Measurements from ENCODE around the gene MEF2C. TPM values are rescaled to one million over a fixed set of nuclear protein-coding genes. Genes with fewer than 3 reads are reported as not detected.
A peak's percentile ranks its signal among the peaks of the same experiment; 100 is the strongest.
"Not testable (repeated sequence)": the region's sequence is repeated elsewhere in the genome, so short reads cannot be mapped to it uniquely, and the experiment has no call there.

The MEF2C gene
- total RNA-seq, 1 donor from 2014 or later: 20.5 TPM

- no peak overlapping the region for H3K4me2 ChIP-seq (ENCODE audit: low read length)
- TF ChIP-seq EZH2 (IDR thresholded peaks at IDR 0.05; ENCODE audit: insufficient read depth, low read length): no peak
- TF ChIP-seq CTCF (IDR thresholded peaks at IDR 0.05; ENCODE audit: insufficient read depth, low read depth, low read length): no peak
- H3K36me3 Mint-ChIP-seq (ENCODE audit: low read depth, unreplicated experiment): peaks cover 3% of the 10 kb centered on the region
- no peaks in the 10 kb centered on the region for H4K20me1 ChIP-seq (ENCODE audit: insufficient read depth, low read length)
- no peaks in the 10 kb centered on the region for H3K27me3 ChIP-seq (ENCODE audit: insufficient read depth, low read length)
- no peak overlapping the region for H3K4me3 Mint-ChIP-seq (ENCODE audit: unreplicated experiment)
- H3K9ac ChIP-seq (ENCODE audit: low read length): no peak overlapping the region
- H2AFZ ChIP-seq (ENCODE audit: low read depth, low read length): no peak overlapping the region
- H3K36me3 ChIP-seq (ENCODE audit: insufficient read depth, low read length): peaks cover 2% of the 10 kb centered on the region
- H3K27me3 Mint-ChIP-seq (ENCODE audit: low read depth, unreplicated experiment): no peaks in the 10 kb centered on the region
- H3K4me3 ChIP-seq (ENCODE audit: insufficient read depth, low read depth, low read length): no peak overlapping the region
- H3K4me1 Mint-ChIP-seq (ENCODE audit: low read depth, unreplicated experiment): no peaks in the 10 kb centered on the region
- no peak overlapping the region for H3K27ac Mint-ChIP-seq (ENCODE audit: unreplicated experiment)
- peaks cover 2% of the 10 kb centered on the region for H3K9me3 Mint-ChIP-seq (ENCODE audit: unreplicated experiment)
- no peaks in the 10 kb centered on the region for H3K9me3 ChIP-seq (ENCODE audit: insufficient read depth, low read depth, low read length)
- no peak overlapping the region for H3K27ac ChIP-seq (ENCODE audit: low read depth, low read length)
- no peaks in the 10 kb centered on the region for H3K4me1 ChIP-seq (ENCODE audit: insufficient read depth, low read length)
- DNase-seq (ENCODE audit: low read depth) (no peak), FAIRE-seq (no peak)
- H3K79me2 ChIP-seq (ENCODE audit: insufficient read depth, low read length): no peaks in the 10 kb centered on the region
These were observed 41.3 kb upstream of the MEF2C start for GRCh38 chr5:88924330-88924657.

DNA sequence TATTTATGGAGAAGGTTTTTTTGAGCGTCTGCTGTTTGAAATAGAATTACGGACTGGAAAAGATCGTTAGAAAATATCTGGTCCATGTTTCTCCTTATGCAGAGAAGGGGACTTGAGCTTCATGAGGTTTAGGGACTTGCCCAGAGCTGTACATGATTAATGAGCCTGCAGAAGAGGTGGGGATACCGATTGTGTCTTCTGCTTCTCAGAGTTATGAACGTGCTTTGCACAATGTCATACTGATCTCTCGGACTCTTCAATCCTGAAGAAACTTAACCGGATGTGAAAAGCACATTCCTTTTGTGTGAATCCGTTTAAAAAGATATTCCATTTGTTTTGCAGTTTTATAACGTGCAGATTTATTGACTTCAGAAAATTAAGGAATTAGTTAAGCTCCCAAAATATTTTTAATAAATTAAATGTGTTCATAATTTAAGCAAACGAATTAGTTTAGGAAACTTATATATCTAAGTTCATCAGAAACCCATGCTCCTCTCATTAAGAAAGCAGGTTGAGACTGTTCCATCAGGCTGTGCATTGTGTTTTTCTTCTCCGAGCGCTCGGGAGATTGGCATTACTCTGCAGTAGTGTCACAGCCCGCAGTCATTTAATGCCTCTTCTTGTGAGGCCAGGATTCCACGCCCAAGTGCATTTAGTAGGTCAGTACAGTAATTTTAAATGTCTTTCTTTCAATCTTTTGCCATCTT is 40.8 kb upstream of the MEF2C start:
- no peaks in the 10 kb centered on the region for H3K4me1 ChIP-seq (ENCODE audit: insufficient read depth, low read length)
- peaks cover 2% of the 10 kb centered on the region for H3K9me3 Mint-ChIP-seq (ENCODE audit: unreplicated experiment)
- H3K27me3 Mint-ChIP-seq (ENCODE audit: low read depth, unreplicated experiment): no peaks in the 10 kb centered on the region
- H3K27me3 ChIP-seq (ENCODE audit: insufficient read depth, low read length): no peaks in the 10 kb centered on the region
- H3K9me3 ChIP-seq (ENCODE audit: insufficient read depth, low read depth, low read length): no peaks in the 10 kb centered on the region
- H2AFZ ChIP-seq (ENCODE audit: low read depth, low read length): no peak overlapping the region
- H3K4me1 Mint-ChIP-seq (ENCODE audit: low read depth, unreplicated experiment): no peaks in the 10 kb centered on the region
- FAIRE-seq: no peak
- H3K4me2 ChIP-seq (ENCODE audit: low read length): no peak overlapping the region
- no peak for TF ChIP-seq EZH2 (IDR thresholded peaks at IDR 0.05; ENCODE audit: insufficient read depth, low read length)
- TF ChIP-seq CTCF (IDR thresholded peaks at IDR 0.05; ENCODE audit: insufficient read depth, low read depth, low read length): no peak
- no peaks in the 10 kb centered on the region for H4K20me1 ChIP-seq (ENCODE audit: insufficient read depth, low read length)
- H3K27ac ChIP-seq (ENCODE audit: low read depth, low read length): no peak overlapping the region
- H3K36me3 ChIP-seq (ENCODE audit: insufficient read depth, low read length): peaks cover 2% of the 10 kb centered on the region
- H3K9ac ChIP-seq (ENCODE audit: low read length): no peak overlapping the region
- no peak overlapping the region for H3K27ac Mint-ChIP-seq (ENCODE audit: unreplicated experiment)
- no peak overlapping the region for H3K4me3 ChIP-seq (ENCODE audit: insufficient read depth, low read depth, low read length)
- DNase-seq (ENCODE audit: low read depth): no peak
- peaks cover 3% of the 10 kb centered on the region for H3K36me3 Mint-ChIP-seq (ENCODE audit: low read depth, unreplicated experiment)
- no peak overlapping the region for H3K4me3 Mint-ChIP-seq (ENCODE audit: unreplicated experiment)
- H3K79me2 ChIP-seq (ENCODE audit: insufficient read depth, low read length): no peaks in the 10 kb centered on the region

- not testable (repeated sequence) for FAIRE-seq; H3K4me1 Mint-ChIP-seq (ENCODE audit: low read depth, unreplicated experiment); H3K27ac Mint-ChIP-seq (ENCODE audit: unreplicated experiment); H3K4me1 ChIP-seq (ENCODE audit: insufficient read depth, low read length); H3K9me3 Mint-ChIP-seq (ENCODE audit: unreplicated experiment); H3K27ac ChIP-seq (ENCODE audit: low read depth, low read length); H3K36me3 ChIP-seq (ENCODE audit: insufficient read depth, low read length); H4K20me1 ChIP-seq (ENCODE audit: insufficient read depth, low read length); H3K4me2 ChIP-seq (ENCODE audit: low read length); H3K36me3 Mint-ChIP-seq (ENCODE audit: low read depth, unreplicated experiment); H3K4me3 Mint-ChIP-seq (ENCODE audit: unreplicated experiment); H2AFZ ChIP-seq (ENCODE audit: low read depth, low read length); H3K4me3 ChIP-seq (ENCODE audit: insufficient read depth, low read depth, low read length); H3K9ac ChIP-seq (ENCODE audit: low read length); DNase-seq (ENCODE audit: low read depth); H3K27me3 Mint-ChIP-seq (ENCODE audit: low read depth, unreplicated experiment); H3K9me3 ChIP-seq (ENCODE audit: insufficient read depth, low read depth, low read length); H3K79me2 ChIP-seq (ENCODE audit: insufficient read depth, low read length); H3K27me3 ChIP-seq (ENCODE audit: insufficient read depth, low read length)
These were observed 29.8 kb upstream of the MEF2C start for GRCh38 chr5:88912743-88913142.

DNA sequence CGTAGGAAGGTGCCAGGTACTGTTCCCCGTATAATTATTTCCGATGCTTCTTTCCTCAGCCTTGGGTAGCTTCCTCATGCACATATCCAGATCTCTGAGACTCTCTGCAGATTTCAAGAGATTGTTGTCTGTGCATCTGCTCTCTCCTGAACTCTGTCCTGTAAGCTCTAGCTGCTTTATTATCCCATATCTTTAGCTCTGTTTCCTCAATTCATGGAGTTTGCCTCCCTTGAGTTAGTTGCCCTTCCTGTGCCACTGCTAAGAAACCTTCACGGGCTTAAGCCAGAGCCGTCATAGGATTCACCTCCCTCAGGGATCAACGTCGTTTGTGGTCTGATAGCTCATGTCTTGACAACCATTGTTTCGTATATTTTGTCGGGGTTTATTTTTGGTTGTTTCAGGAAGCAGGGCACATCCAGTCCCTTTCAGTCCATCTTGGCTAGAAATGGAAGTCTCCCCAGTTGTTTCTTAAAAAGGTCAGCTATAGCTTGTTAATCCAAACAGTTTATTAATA is 28.1 kb upstream of the MEF2C start:
- not testable (repeated sequence) for H3K4me1 Mint-ChIP-seq (ENCODE audit: low read depth, unreplicated experiment); H3K27me3 Mint-ChIP-seq (ENCODE audit: low read depth, unreplicated experiment); H3K9me3 ChIP-seq (ENCODE audit: insufficient read depth, low read depth, low read length); FAIRE-seq; H3K4me3 Mint-ChIP-seq (ENCODE audit: unreplicated experiment); H3K36me3 ChIP-seq (ENCODE audit: insufficient read depth, low read length); H3K4me1 ChIP-seq (ENCODE audit: insufficient read depth, low read length); H3K36me3 Mint-ChIP-seq (ENCODE audit: low read depth, unreplicated experiment); H3K27me3 ChIP-seq (ENCODE audit: insufficient read depth, low read length); H3K79me2 ChIP-seq (ENCODE audit: insufficient read depth, low read length); H3K4me2 ChIP-seq (ENCODE audit: low read length); H2AFZ ChIP-seq (ENCODE audit: low read depth, low read length); H3K9ac ChIP-seq (ENCODE audit: low read length); H3K27ac ChIP-seq (ENCODE audit: low read depth, low read length); H3K27ac Mint-ChIP-seq (ENCODE audit: unreplicated experiment); H4K20me1 ChIP-seq (ENCODE audit: insufficient read depth, low read length); H3K4me3 ChIP-seq (ENCODE audit: insufficient read depth, low read depth, low read length); H3K9me3 Mint-ChIP-seq (ENCODE audit: unreplicated experiment); DNase-seq (ENCODE audit: low read depth)

GRCh38 chr5:88904478-88904877 is 21.5 kb upstream of the MEF2C start:
- H3K27me3 Mint-ChIP-seq (ENCODE audit: low read depth, unreplicated experiment); H3K27me3 ChIP-seq (ENCODE audit: insufficient read depth, low read length); H3K27ac Mint-ChIP-seq (ENCODE audit: unreplicated experiment); H4K20me1 ChIP-seq (ENCODE audit: insufficient read depth, low read length); DNase-seq (ENCODE audit: low read depth); H3K79me2 ChIP-seq (ENCODE audit: insufficient read depth, low read length); H3K4me1 ChIP-seq (ENCODE audit: insufficient read depth, low read length); H3K4me3 ChIP-seq (ENCODE audit: insufficient read depth, low read depth, low read length); H3K36me3 ChIP-seq (ENCODE audit: insufficient read depth, low read length); H3K36me3 Mint-ChIP-seq (ENCODE audit: low read depth, unreplicated experiment); H3K27ac ChIP-seq (ENCODE audit: low read depth, low read length); H3K4me3 Mint-ChIP-seq (ENCODE audit: unreplicated experiment); H3K9me3 Mint-ChIP-seq (ENCODE audit: unreplicated experiment); H3K9ac ChIP-seq (ENCODE audit: low read length); H3K4me1 Mint-ChIP-seq (ENCODE audit: low read depth, unreplicated experiment); H2AFZ ChIP-seq (ENCODE audit: low read depth, low read length); H3K4me2 ChIP-seq (ENCODE audit: low read length); H3K9me3 ChIP-seq (ENCODE audit: insufficient read depth, low read depth, low read length): not testable (repeated sequence)
- peak; percentile 95 for FAIRE-seq
